ENCODE results near the gene GRIA1.

Gene GRIA1

GRCh38 chr5:153546566-153546965 lies 56.1 kb downstream of the GRIA1 start:
- DNase-seq (ENCODE audit: low spot score): no peak

- DNase-seq (ENCODE audit: low spot score): no peak
These were observed 61.1 kb downstream of the GRIA1 start for GRCh38 chr5:153551537-153552079.

- no peak for DNase-seq (ENCODE audit: low spot score)
These were observed 62.4 kb downstream of the GRIA1 start for GRCh38 chr5:153552886-153553285.

- no peak for DNase-seq (ENCODE audit: low spot score)
These were observed 65.1 kb downstream of the GRIA1 start for GRCh38 chr5:153555420-153556114.

- DNase-seq (ENCODE audit: low spot score): no peak
These were observed 68.5 kb downstream of the GRIA1 start for GRCh38 chr5:153558957-153559356.

- no peak for DNase-seq (ENCODE audit: low spot score)
These were observed 69.5 kb downstream of the GRIA1 start for GRCh38 chr5:153559926-153560325.

GRCh38 chr5:153562189-153562588 lies 71.7 kb downstream of the GRIA1 start:
- DNase-seq (ENCODE audit: low spot score): no peak

GRCh38 chr5:153565822-153566221 lies 75.4 kb downstream of the GRIA1 start:
- DNase-seq (ENCODE audit: low spot score): no peak

- DNase-seq (ENCODE audit: low spot score): no peak
These were observed 78.6 kb downstream of the GRIA1 start for GRCh38 chr5:153569036-153569435.

GRCh38 chr5:153571162-153571561 lies 80.7 kb downstream of the GRIA1 start:
- no peak for DNase-seq (ENCODE audit: low spot score)

- DNase-seq (ENCODE audit: low spot score): no peak
These were observed 82.1 kb downstream of the GRIA1 start for GRCh38 chr5:153572411-153573145.

GRCh38 chr5:153573326-153574033 lies 83.0 kb downstream of the GRIA1 start:
- no peak for DNase-seq (ENCODE audit: low spot score)

GRCh38 chr5:153584126-153584959 lies 93.9 kb downstream of the GRIA1 start:
- DNase-seq (ENCODE audit: low spot score): no peak

- no peak for DNase-seq (ENCODE audit: low spot score)
These were observed 94.5 kb downstream of the GRIA1 start for GRCh38 chr5:153584960-153585359.

GRCh38 chr5:153585622-153586277 lies 95.3 kb downstream of the GRIA1 start:
- no peak for DNase-seq (ENCODE audit: low spot score)

GRCh38 chr5:153592081-153592480 lies 101.6 kb downstream of the GRIA1 start:
- no peak for DNase-seq (ENCODE audit: low spot score)

- no peak for DNase-seq (ENCODE audit: low spot score)
These were observed 104.3 kb downstream of the GRIA1 start for GRCh38 chr5:153594785-153595184.

GRCh38 chr5:153598099-153598498 lies 107.6 kb downstream of the GRIA1 start:
- no peak for DNase-seq (ENCODE audit: low spot score)

- DNase-seq (ENCODE audit: low spot score): no peak
These were observed 110.9 kb downstream of the GRIA1 start for GRCh38 chr5:153601377-153601776.

GRCh38 chr5:153605386-153605785 lies 114.9 kb downstream of the GRIA1 start:
- no peak for DNase-seq (ENCODE audit: low spot score)

GRCh38 chr5:153610009-153610408 lies 119.5 kb downstream of the GRIA1 start:
- no peak for DNase-seq (ENCODE audit: low spot score)
